Karpas-422 (cell line): ENCODE results near the gene MSRB3. TPM values are rescaled to one million over a fixed set of nuclear protein-coding genes. Genes with fewer than 3 reads are reported as not detected.
"Not testable (repeated sequence)": the region's sequence is repeated elsewhere in the genome, so short reads cannot be mapped to it uniquely, and the experiment has no call there.

ENCODE experiments used
- DNase-seq: peaks from one replicate; pipeline ENCODE4 v3.0.0-alpha.2; 2015
- H2AFZ ChIP-seq: fragments of 200-600 bp; sonication (generic); 2 replicates; pipeline ENCODE4 v1.6.1; 2014; ENCODE audit warnings: antibody characterized with exemption, low read length, mixed read lengths
- H3K27ac ChIP-seq: fragments of 200-600 bp; sonication (generic); 2 replicates; pipeline ENCODE4 v1.5.1; 2014; ENCODE audit warnings: mild to moderate bottlenecking, low read length, moderate library complexity
- H3K27me3 ChIP-seq: fragments of 200-600 bp; sonication (generic); 2 replicates; pipeline ENCODE4 v1.6.1; 2014; ENCODE audit warnings: low read length, mixed read lengths
- H3K36me3 ChIP-seq: fragments of 200-600 bp; sonication (generic); 2 replicates; pipeline ENCODE4 v1.6.1; 2014; ENCODE audit warnings: low read length, mixed read lengths; ENCODE audit not compliant: insufficient read depth
- H3K4me1 ChIP-seq: fragments of 200-600 bp; sonication (generic); 2 replicates; pipeline ENCODE4 v1.6.1; 2014; ENCODE audit warnings: mild to moderate bottlenecking, low read length, mixed read lengths
- H3K4me2 ChIP-seq: fragments of 200-600 bp; sonication (generic); 2 replicates; pipeline ENCODE4 v1.6.1; 2014; ENCODE audit warnings: low read length, low read depth, mild to moderate bottlenecking; ENCODE audit not compliant: poor library complexity, severe bottlenecking
- H3K4me3 ChIP-seq: fragments of 200-600 bp; sonication (generic); 2 replicates; pipeline ENCODE4 v1.5.1; 2014; ENCODE audit warnings: mild to moderate bottlenecking, antibody characterized with exemption, low read length, mixed read lengths
- H3K79me2 ChIP-seq: fragments of 200-600 bp; sonication (generic); 2 replicates; pipeline ENCODE4 v1.6.1; 2014; ENCODE audit warnings: mild to moderate bottlenecking, low read length, mixed read lengths
- H3K9ac ChIP-seq: fragments of 200-600 bp; sonication (generic); 2 replicates; pipeline ENCODE4 v1.6.0; 2014; ENCODE audit warnings: low read length
- H3K9me2 ChIP-seq: fragments of 200-600 bp; sonication (generic), shearing (Covaris generic); replicated peaks from 2 replicates; pipeline ENCODE4 v1.6.0; 2014; ENCODE audit warnings: mild to moderate bottlenecking, low read length, moderate library complexity; ENCODE audit not compliant: insufficient read depth
- H3K9me3 ChIP-seq: fragments of 300-700, 200-600 bp; sonication (generic); 2 replicates; pipeline ENCODE4 v1.6.1; 2014; ENCODE audit warnings: low read length, mixed read lengths
- H4K20me1 ChIP-seq: fragments of 200-600 bp; sonication (generic); 2 replicates; pipeline ENCODE4 v1.6.1; 2014; ENCODE audit warnings: mild to moderate bottlenecking, antibody characterized with exemption, low read length, low read depth; ENCODE audit not compliant: insufficient read depth
- total RNA-seq: library from RNA; depleted of rRNA; stranded (reverse); fragments of >200 nt; shearing (Covaris generic); gene quantifications from 2 replicates; pipeline ENCODE4 v1.2.3, GENCODE V29; 2014; ENCODE audit warnings: low replicate concordance

Gene MSRB3
- total RNA-seq, 1 experiment from 2014 or later, result not detected

DNA sequence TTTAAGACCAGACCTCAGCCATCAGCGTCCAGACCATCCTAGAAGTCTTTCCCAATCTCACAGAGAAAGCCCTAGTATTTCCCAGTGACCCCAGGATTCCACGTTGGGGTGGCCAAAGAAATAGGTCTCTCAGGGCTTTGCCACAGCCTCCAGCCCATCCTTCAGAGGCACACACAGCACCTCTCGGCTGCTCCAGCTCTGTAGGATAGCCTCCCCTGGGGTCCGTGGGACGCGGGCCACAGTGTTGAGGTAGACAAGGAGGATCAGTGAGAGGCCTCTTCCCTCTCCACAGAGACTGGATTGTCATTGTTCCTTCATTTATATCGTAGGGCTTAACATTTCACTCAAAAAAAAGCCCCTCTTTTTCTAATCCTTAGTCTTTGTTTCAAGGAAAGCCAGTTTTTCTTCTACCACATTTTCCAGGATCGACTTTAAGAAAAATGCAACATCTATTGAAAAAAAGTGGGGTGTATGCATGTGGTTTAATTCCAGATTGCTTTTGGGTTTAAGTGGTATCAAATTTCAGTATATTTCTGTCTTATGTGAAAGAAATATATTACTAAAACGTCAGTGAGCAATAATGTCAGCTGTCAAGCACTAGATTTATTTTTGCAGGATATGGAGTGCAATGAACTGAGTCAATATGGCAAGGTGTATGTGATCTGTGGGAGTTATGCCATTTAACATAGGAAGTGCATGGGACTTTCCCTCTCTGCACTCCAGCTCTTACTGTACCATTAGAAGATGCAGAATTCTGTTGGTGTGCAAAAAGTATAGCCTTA lies 187.5 kb downstream of the MSRB3 start:
- Histone ChIP-seq H3K9ac (no peak overlapping the region), H3K27ac (no peak overlapping the region), H4K20me1 (no peaks in the 10 kb centered on the region), H3K4me1 (no peaks in the 10 kb centered on the region), H3K27me3 (no peaks in the 10 kb centered on the region), H3K36me3 (no peaks in the 10 kb centered on the region), H2AFZ (no peak overlapping the region), H3K4me2 (no peak overlapping the region), H3K9me3 (no peaks in the 10 kb centered on the region), H3K79me2 (no peaks in the 10 kb centered on the region), H3K9me2 (no peaks in the 10 kb centered on the region), H3K4me3 (no peak overlapping the region)
- no peak for DNase-seq

DNA sequence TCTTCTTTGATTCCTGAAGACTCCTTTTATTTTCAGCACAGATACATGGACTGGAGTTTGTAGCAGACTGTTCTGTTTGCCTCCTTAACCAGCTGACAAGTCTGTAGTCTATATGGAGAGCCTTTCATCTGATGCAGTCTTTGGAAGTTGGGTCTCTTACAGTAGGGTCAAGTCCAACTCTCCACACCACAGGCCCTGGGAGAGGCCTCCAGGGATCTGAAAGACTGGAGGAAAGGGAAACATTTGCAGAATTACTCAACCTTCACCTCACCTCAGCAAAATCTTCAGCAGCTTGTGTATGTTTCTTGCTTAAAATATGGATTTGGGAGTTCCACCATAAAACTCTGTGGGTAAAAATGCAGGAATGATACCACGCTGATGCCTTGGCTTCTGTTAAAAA lies 188.4 kb downstream of the MSRB3 start:
- Histone ChIP-seq H3K36me3 (no peaks in the 10 kb centered on the region), H2AFZ (no peak overlapping the region), H3K4me1 (no peaks in the 10 kb centered on the region), H3K27me3 (no peaks in the 10 kb centered on the region), H3K27ac (no peak overlapping the region), H3K9ac (no peak overlapping the region), H3K4me3 (no peak overlapping the region), H3K79me2 (no peaks in the 10 kb centered on the region), H3K4me2 (no peak overlapping the region), H3K9me3 (no peaks in the 10 kb centered on the region), H4K20me1 (no peaks in the 10 kb centered on the region), H3K9me2 (no peaks in the 10 kb centered on the region)
- DNase-seq, result no peak

DNA sequence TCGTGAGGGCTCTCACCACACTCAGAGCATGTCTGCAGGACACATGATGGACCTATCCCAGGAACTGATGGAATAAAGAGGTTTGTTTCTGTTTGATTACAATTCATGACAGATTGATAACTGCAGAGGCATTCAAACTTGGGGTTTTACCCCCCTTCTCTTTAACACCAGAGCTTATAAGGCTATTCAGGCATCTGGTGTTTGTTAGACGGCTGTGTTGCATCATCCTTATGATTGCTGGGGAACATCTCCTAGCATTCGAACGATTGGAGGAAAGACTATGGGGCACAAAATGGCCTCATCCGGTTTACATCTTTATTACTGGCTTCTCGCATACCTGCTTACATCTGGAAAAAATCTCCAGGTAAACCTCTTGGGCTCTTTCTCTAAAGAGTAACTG lies 191.8 kb downstream of the MSRB3 start:
- DNase-seq, result no peak
- H3K4me3 ChIP-seq, result no peak overlapping the region
- no peaks in the 10 kb centered on the region for H3K9me3 ChIP-seq

DNA sequence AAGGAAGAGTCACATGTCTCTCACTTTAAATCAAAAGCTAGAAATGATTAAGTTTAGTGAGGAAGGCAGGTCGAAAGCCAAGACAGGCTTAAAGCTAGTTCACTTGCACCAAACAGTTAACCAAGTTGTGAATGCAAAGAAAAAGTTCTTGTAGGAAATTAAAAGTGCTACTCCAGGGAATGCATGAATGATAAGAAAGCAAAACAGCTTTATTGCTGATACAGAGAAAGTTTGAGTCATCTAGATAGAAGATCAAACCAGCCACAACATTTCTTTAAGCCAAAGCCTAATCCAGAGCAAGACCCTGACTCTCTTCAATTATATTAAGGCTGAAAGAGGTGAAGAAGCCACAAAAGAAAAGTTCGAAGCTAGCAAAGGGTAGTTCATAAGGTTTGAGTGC lies 193.6 kb downstream of the MSRB3 start:
- DNase-seq, result no peak
- Histone ChIP-seq H3K9me2 (no peaks in the 10 kb centered on the region), H3K27ac (no peak overlapping the region), H3K9me3 (no peaks in the 10 kb centered on the region), H3K9ac (no peak overlapping the region), H3K36me3 (no peaks in the 10 kb centered on the region), H3K4me3 (no peak overlapping the region), H3K79me2 (no peaks in the 10 kb centered on the region), H3K27me3 (no peaks in the 10 kb centered on the region), H4K20me1 (no peaks in the 10 kb centered on the region), H3K4me2 (no peak overlapping the region), H3K4me1 (no peaks in the 10 kb centered on the region), H2AFZ (no peak overlapping the region)

More for the DNA sequence above, 191.8 kb downstream of the MSRB3 start:
- no peaks in the 10 kb centered on the region for H3K9me2 ChIP-seq
- H4K20me1 ChIP-seq, result no peaks in the 10 kb centered on the region
- H3K27ac ChIP-seq, result no peak overlapping the region
- H3K4me2 ChIP-seq, result no peak overlapping the region
- H3K4me1 ChIP-seq, result no peaks in the 10 kb centered on the region
- no peak overlapping the region for H2AFZ ChIP-seq
- H3K9ac ChIP-seq, result no peak overlapping the region
- no peaks in the 10 kb centered on the region for H3K27me3 ChIP-seq
- no peaks in the 10 kb centered on the region for H3K36me3 ChIP-seq
- no peaks in the 10 kb centered on the region for H3K79me2 ChIP-seq

DNA sequence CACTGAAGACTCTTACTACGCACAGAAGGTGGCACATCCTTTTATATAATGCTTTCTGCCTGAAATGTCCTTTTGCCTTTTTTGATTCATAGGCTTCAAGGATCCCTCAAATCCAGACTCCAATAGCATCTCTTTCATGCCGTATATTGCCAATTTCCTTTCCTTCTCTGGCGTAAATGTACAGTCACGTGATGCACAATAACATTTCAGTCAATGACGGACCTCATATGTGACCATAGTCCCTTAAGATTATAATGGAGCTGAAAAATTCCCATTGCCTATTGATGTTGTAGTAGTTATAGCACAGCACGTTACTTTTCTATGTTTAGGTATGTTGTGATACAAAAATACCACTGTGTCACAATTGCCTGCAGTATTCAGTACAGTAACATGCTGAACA lies 196.3 kb downstream of the MSRB3 start:
- no peak overlapping the region for H3K9ac ChIP-seq
- no peak overlapping the region for H3K4me2 ChIP-seq
- no peaks in the 10 kb centered on the region for H3K27me3 ChIP-seq
- no peaks in the 10 kb centered on the region for H4K20me1 ChIP-seq
- no peaks in the 10 kb centered on the region for H3K79me2 ChIP-seq
- H3K27ac ChIP-seq, result no peak overlapping the region
- no peaks in the 10 kb centered on the region for H3K9me3 ChIP-seq
- H3K4me3 ChIP-seq, result no peak overlapping the region
- H2AFZ ChIP-seq, result no peak overlapping the region
- no peaks in the 10 kb centered on the region for H3K9me2 ChIP-seq
- no peaks in the 10 kb centered on the region for H3K4me1 ChIP-seq
- H3K36me3 ChIP-seq, result no peaks in the 10 kb centered on the region
- DNase-seq, result no peak

DNA sequence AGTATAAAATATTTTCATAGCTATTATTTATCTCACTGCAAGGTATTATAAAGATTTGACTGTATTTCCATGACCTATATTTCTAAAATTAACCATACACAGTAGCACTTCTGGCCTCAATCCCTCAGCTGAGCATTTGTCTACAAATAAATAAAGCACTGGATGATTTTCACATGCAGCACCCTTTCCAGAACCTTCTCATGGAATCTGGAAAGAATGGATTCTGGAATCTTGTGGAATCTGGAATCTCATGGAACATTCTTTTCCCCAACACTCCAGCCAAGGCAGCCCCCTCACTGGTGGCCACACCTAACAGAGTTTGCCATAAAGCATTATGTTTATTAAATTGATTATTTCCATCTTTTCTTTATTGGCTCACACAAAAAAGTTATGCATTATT lies 199.2 kb downstream of the MSRB3 start:
- Histone ChIP-seq H3K36me3 (no peaks in the 10 kb centered on the region), H3K9ac (no peak overlapping the region), H3K9me2 (no peaks in the 10 kb centered on the region), H3K4me3 (no peak overlapping the region), H3K4me2 (no peak overlapping the region), H3K9me3 (no peaks in the 10 kb centered on the region), H3K4me1 (no peaks in the 10 kb centered on the region), H4K20me1 (no peaks in the 10 kb centered on the region), H2AFZ (no peak overlapping the region), H3K79me2 (no peaks in the 10 kb centered on the region), H3K27me3 (no peaks in the 10 kb centered on the region), H3K27ac (no peak overlapping the region)
- no peak for DNase-seq

DNA sequence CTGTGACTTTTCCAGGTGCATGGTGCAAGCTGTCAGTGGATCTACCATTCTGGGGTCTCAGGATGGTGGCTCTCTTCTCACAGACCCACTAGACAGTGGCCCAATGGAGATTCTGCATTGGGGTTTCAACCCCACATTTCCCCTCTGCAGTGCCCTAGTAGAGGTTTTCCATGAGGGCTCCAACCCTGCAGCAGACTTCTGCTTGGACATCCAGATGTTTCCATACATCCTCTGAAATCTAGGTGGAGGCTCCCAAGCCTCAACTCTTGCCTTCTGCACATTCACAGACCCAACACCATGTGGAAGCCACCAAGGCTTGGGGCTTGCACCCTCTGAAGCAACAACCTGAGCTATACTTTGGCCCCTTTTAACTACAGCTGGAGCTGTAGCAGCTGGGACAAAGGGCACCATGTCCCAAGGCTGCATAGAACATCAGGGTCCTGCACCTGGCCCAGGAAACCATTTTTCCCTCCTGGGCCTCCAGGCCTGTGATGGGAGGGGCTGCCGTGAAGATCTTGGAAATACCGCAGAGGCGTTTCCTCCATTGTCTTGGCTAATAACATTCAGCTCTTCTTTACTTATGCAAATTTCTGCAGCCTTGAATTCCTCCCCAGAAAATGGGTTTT lies 205.5 kb downstream of the MSRB3 start:
- not testable (repeated sequence) for DNase-seq, H3K4me3 ChIP-seq, H3K79me2 ChIP-seq, H3K4me1 ChIP-seq, H3K9me2 ChIP-seq, H3K27ac ChIP-seq, H3K9ac ChIP-seq, H4K20me1 ChIP-seq, H3K9me3 ChIP-seq, H3K36me3 ChIP-seq, H3K4me2 ChIP-seq, H3K27me3 ChIP-seq, H2AFZ ChIP-seq

DNA sequence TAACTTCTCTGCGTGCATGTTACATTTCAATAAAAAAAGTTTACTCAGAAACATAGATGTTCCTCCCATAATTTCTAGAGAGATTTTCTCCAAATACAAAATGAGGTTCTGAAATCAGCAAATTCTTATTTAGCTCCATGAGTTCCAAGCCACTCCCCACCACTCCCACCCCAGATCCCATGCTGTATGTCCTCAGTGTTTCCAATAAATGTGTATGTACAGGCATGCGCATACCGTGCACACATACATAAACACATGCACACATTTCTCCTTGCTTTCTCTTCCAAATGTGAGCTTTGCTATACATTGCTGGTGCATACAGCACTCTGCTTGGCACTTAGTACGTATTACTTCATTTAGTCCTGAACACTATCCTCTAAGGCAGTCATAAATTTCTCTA lies 209.7 kb downstream of the MSRB3 start:
- no peak overlapping the region for H3K9ac ChIP-seq
- H3K9me3 ChIP-seq, result peaks cover 6% of the 10 kb centered on the region; the same call in 1 of the 2 replicates
- no peak for DNase-seq
- H3K9me2 ChIP-seq, result no peaks in the 10 kb centered on the region
- no peaks in the 10 kb centered on the region for H3K4me1 ChIP-seq
- H3K4me2 ChIP-seq, result no peak overlapping the region
- no peaks in the 10 kb centered on the region for H3K36me3 ChIP-seq
- H3K4me3 ChIP-seq, result no peak overlapping the region
- H3K27me3 ChIP-seq, result no peaks in the 10 kb centered on the region
- H3K79me2 ChIP-seq, result no peaks in the 10 kb centered on the region
- H4K20me1 ChIP-seq, result no peaks in the 10 kb centered on the region
- H3K27ac ChIP-seq, result no peak overlapping the region
- no peak overlapping the region for H2AFZ ChIP-seq
